H1 (cell line): ENCODE data around the gene KLF6. TPM values are rescaled to one million over a fixed set of nuclear protein-coding genes. Genes with fewer than 3 reads are reported as not detected.

ENCODE experiments used
- CTCF ChIA-PET: fragments of 300-600 bp; sonication (Branson Sonifier 250); formaldehyde crosslinking; loops from one replicate; lab custom pipeline; 2021; ENCODE audit not compliant: partially characterized antibody; lab: Charles Lee
- POLR2A ChIA-PET: fragments of 300-600 bp; sonication (Branson Sonifier 250); formaldehyde crosslinking; loops from one replicate; lab custom pipeline; 2021; ENCODE audit warnings: inconsistent platforms; ENCODE audit not compliant: partially characterized antibody; lab: Charles Lee
- DNase-seq, 2 experiments: peaks; one replicate each; pipeline versions ENCODE4 v3.0.0 to v3.0.0-alpha.2; 2010 to 2022; ENCODE audit warnings: low spot score in 2 of 2, low read depth in 1 of 2, mixed read lengths in 1 of 2
- FAIRE-seq: peaks from 2 replicates; lab custom pipeline; 2011; peaks lifted over from hg19 to GRCh38; lab: Jason Lieb, UNC
- H2AFZ ChIP-seq: 2 replicates; pipeline ENCODE4 v1.8.1; 2012; ENCODE audit warnings: low read length, inconsistent platforms
- H2AK5ac ChIP-seq: 2 replicates; pipeline ENCODE4 v1.6.1; 2013; ENCODE audit warnings: low read depth, low read length
- H2BK120ac ChIP-seq: replicated peaks from 2 replicates; pipeline ENCODE3; 2013; ENCODE audit warnings: low read depth, low read length, inconsistent platforms
- H2BK12ac ChIP-seq: 2 replicates; pipeline ENCODE4 v1.6.1; 2013; ENCODE audit warnings: low read depth, low read length
- H2BK15ac ChIP-seq: 2 replicates; pipeline ENCODE4 v1.6.1; 2013; ENCODE audit warnings: low read length
- H2BK20ac ChIP-seq: 2 replicates; pipeline ENCODE4 v1.6.1; 2013; ENCODE audit warnings: low read length
- H2BK5ac ChIP-seq: 2 replicates; pipeline ENCODE4 v1.6.1; 2013; ENCODE audit warnings: low read depth, low read length
- H3K14ac ChIP-seq: 2 replicates; pipeline ENCODE4 v1.6.1; 2013; ENCODE audit warnings: inconsistent platforms; ENCODE audit not compliant: insufficient read length
- H3K18ac ChIP-seq: 2 replicates; pipeline ENCODE4 v1.6.1; 2013; ENCODE audit warnings: low read length; ENCODE audit errors: extremely low read depth
- H3K23ac ChIP-seq: 2 replicates; pipeline ENCODE4 v1.6.1; 2013; ENCODE audit warnings: inconsistent platforms; ENCODE audit not compliant: insufficient read length
- H3K23me2 ChIP-seq: 2 replicates; pipeline ENCODE4 v1.6.1; 2013; ENCODE audit warnings: low read depth, low read length
- H3K27ac ChIP-seq: 2 replicates; pipeline ENCODE4 v1.6.1; 2011; ENCODE audit warnings: low read depth, low read length, inconsistent platforms
- H3K27me3 ChIP-seq, 4 experiments: replicated peaks in 1 of 4; 1 replicate in 1 of 4; 2 replicates in 3 of 4; pipeline versions ENCODE4 v1.6.1 to v1.8.1; 2011 to 2013; ENCODE audit warnings: low read length in 3 of 4, mild to moderate bottlenecking in 3 of 4, inconsistent platforms in 2 of 4, mixed read lengths in 2 of 4, moderate library complexity in 1 of 4; ENCODE audit not compliant: control insufficient read depth in 3 of 4, insufficient read depth in 3 of 4; ENCODE audit errors: extremely low read depth in 1 of 4
- H3K36me3 ChIP-seq, 4 experiments: 2 replicates each; pipeline versions ENCODE4 v1.6.1 to v1.8.1; 2011 to 2013; ENCODE audit warnings: mild to moderate bottlenecking in 4 of 4, low read length in 3 of 4, moderate library complexity in 2 of 4, control low read depth in 1 of 4, inconsistent platforms in 1 of 4; ENCODE audit not compliant: insufficient read depth in 4 of 4, control insufficient read depth in 2 of 4
- H3K4ac ChIP-seq: replicated peaks from 2 replicates; pipeline ENCODE3; 2013; ENCODE audit warnings: low read length, low read depth, mixed read lengths, inconsistent platforms; ENCODE audit not compliant: insufficient read length
- H3K4me1 ChIP-seq, 4 experiments: replicated peaks in 1 of 4; 1 replicate in 1 of 4; 2 replicates in 3 of 4; pipeline versions ENCODE4 v1.6.1 to v1.8.1; 2011 to 2013; ENCODE audit warnings: low read length in 3 of 4, inconsistent platforms in 2 of 4, mixed read lengths in 1 of 4; ENCODE audit not compliant: insufficient read depth in 4 of 4, control insufficient read depth in 3 of 4
- H3K4me2 ChIP-seq, 2 experiments: 2 replicates each; pipeline versions ENCODE4 v1.6.1 to v1.8.1; 2011 to 2013; ENCODE audit warnings: low read depth in 2 of 2, low read length in 2 of 2, control low read depth in 1 of 2, inconsistent platforms in 1 of 2, mild to moderate bottlenecking in 1 of 2; ENCODE audit not compliant: insufficient read depth in 1 of 2
- H3K4me3 ChIP-seq, 4 experiments: fragments of 200-600, 300-600 bp in 1 of 4; sonication (generic), shearing (Covaris generic), sonication (Bioruptor Twin) in 1 of 4; 2 replicates each; pipeline versions ENCODE4 v1.5.1 to v1.8.1; 2011 to 2016; ENCODE audit warnings: low read length in 4 of 4, low read depth in 3 of 4, control low read depth in 2 of 4, inconsistent platforms in 2 of 4, mild to moderate bottlenecking in 2 of 4, mixed read lengths in 1 of 4, moderate library complexity in 1 of 4; ENCODE audit not compliant: insufficient read depth in 2 of 4; ENCODE audit errors: extremely low read depth in 1 of 4
- H3K56ac ChIP-seq: replicated peaks from 2 replicates; pipeline ENCODE3; 2013; ENCODE audit warnings: low read depth, mild to moderate bottlenecking, mixed read lengths, low read length, inconsistent platforms; ENCODE audit not compliant: insufficient read length
- H3K79me1 ChIP-seq: 2 replicates; pipeline ENCODE4 v1.6.1; 2013; ENCODE audit warnings: low read depth, low read length, control low read depth
- H3K79me2 ChIP-seq, 2 experiments: 2 replicates each; pipeline versions ENCODE4 v1.6.1 to v1.8.1; 2012 to 2013; ENCODE audit warnings: low read length in 2 of 2, mild to moderate bottlenecking in 2 of 2, inconsistent platforms in 1 of 2; ENCODE audit not compliant: insufficient read depth in 2 of 2, control insufficient read depth in 1 of 2
- H3K9ac ChIP-seq, 4 experiments: replicated peaks in 1 of 4; 1 replicate in 1 of 4; 2 replicates in 3 of 4; pipeline versions ENCODE4 v1.6.1 to v1.8.1; 2011 to 2013; ENCODE audit warnings: low read depth in 3 of 4, low read length in 3 of 4, control low read depth in 2 of 4, mild to moderate bottlenecking in 2 of 4, moderate library complexity in 2 of 4, inconsistent platforms in 1 of 4; ENCODE audit errors: extremely low read depth in 1 of 4
- H3K9me3 ChIP-seq, 2 experiments: 2 replicates each; pipeline versions ENCODE4 v1.6.1 to v1.8.1; 2012 to 2013; ENCODE audit warnings: mild to moderate bottlenecking in 2 of 2, moderate library complexity in 2 of 2, control low read depth in 1 of 2, inconsistent platforms in 1 of 2, low read depth in 1 of 2, low read length in 1 of 2, mixed read lengths in 1 of 2; ENCODE audit not compliant: insufficient read depth in 2 of 2
- H4K20me1 ChIP-seq, 2 experiments: replicated peaks in 1 of 2; 2 replicates each; pipeline versions ENCODE3 to v1.8.1; 2011 to 2013; ENCODE audit warnings: inconsistent platforms in 2 of 2, low read length in 2 of 2, mild to moderate bottlenecking in 1 of 2; ENCODE audit not compliant: insufficient read depth in 2 of 2, control insufficient read depth in 1 of 2
- H4K5ac ChIP-seq: 2 replicates; pipeline ENCODE4 v1.6.1; 2013; ENCODE audit warnings: low read length, low read depth, mixed read lengths, inconsistent platforms; ENCODE audit not compliant: insufficient read length
- H4K8ac ChIP-seq: 2 replicates; pipeline ENCODE4 v1.8.0; 2013; ENCODE audit warnings: mild to moderate bottlenecking, moderate library complexity, low read length, inconsistent platforms; ENCODE audit not compliant: insufficient read depth; ENCODE audit errors: extremely low read depth
- H4K91ac ChIP-seq: replicated peaks from 2 replicates; pipeline ENCODE3; 2013; ENCODE audit warnings: low read length, mixed read lengths, inconsistent platforms; ENCODE audit not compliant: insufficient read length
- BCL11A ChIP-seq, 2 experiments: IDR thresholded peaks; one replicate each; pipeline ENCODE4 v1.6.1; 2011; ENCODE audit warnings: low read depth in 2 of 2, low read length in 2 of 2, mild to moderate bottlenecking in 2 of 2
- CHD1 ChIP-seq: IDR thresholded peaks from 2 replicates; pipeline ENCODE4 v1.6.1; 2012; ENCODE audit warnings: low read depth, low read length, improper control_type of control experiment
- CREB1 ChIP-seq: IDR thresholded peaks from 2 replicates; pipeline ENCODE4 v1.6.1; 2012; ENCODE audit warnings: inconsistent platforms
- FOSL1 ChIP-seq: IDR thresholded peaks from 2 replicates; pipeline ENCODE4 v1.6.1; 2011; ENCODE audit warnings: mild to moderate bottlenecking, low read depth, low read length, moderate library complexity; ENCODE audit not compliant: insufficient read depth
- GTF2F1 ChIP-seq: IDR thresholded peaks from 2 replicates; pipeline ENCODE4 v1.6.1; 2012; ENCODE audit warnings: low read depth, low read length, improper control_type of control experiment, borderline replicate concordance
- HDAC2 ChIP-seq, 2 experiments: fragments of 300-600 bp in 1 of 2; sonication (generic) in 1 of 2; IDR thresholded peaks; 2 replicates each; pipeline ENCODE4 v1.6.1; 2011 to 2012; ENCODE audit warnings: low read depth in 2 of 2, low read length in 2 of 2, mild to moderate bottlenecking in 2 of 2, moderate library complexity in 2 of 2, borderline replicate concordance in 1 of 2, inconsistent platforms in 1 of 2
- JUN ChIP-seq: IDR thresholded peaks from 2 replicates; pipeline ENCODE4 v1.6.1; 2011; ENCODE audit warnings: low read depth, mild to moderate bottlenecking, improper control_type of control experiment, low read length
- KDM1A ChIP-seq: fragments of 200-600, 300-600 bp; sonication (generic); IDR thresholded peaks from 2 replicates; pipeline ENCODE4 v1.7.1; 2016; ENCODE audit warnings: mild to moderate bottlenecking, low read length, borderline replicate concordance
- RXRA ChIP-seq: IDR thresholded peaks from 2 replicates; pipeline ENCODE4 v1.6.1; 2011; ENCODE audit warnings: low read depth, mild to moderate bottlenecking, low read length, moderate library complexity; ENCODE audit not compliant: insufficient read depth
- SP1 ChIP-seq: IDR thresholded peaks from 2 replicates; pipeline ENCODE4 v1.6.1; 2011; ENCODE audit warnings: low read depth, low read length
- SP4 ChIP-seq: IDR thresholded peaks from 2 replicates; pipeline ENCODE4 v1.6.1; 2012; ENCODE audit warnings: low read length, inconsistent platforms
- SRF ChIP-seq: IDR thresholded peaks from 2 replicates; pipeline ENCODE4 v1.6.1; 2011; ENCODE audit warnings: mild to moderate bottlenecking, low read depth, low read length, moderate library complexity
- WGBS, 2 experiments: shearing (Covaris generic) in 1 of 2; methylation state at CpG; one replicate each; pipeline versions ENCODE4 v1.1.6 to v1.1.7; 2013 to 2015; ENCODE audit warnings: low lambda C conversion rate in 2 of 2, mixed read lengths in 2 of 2, inconsistent platforms in 1 of 2, low coverage in 1 of 2, missing lambda C conversion rate in 1 of 2; ENCODE audit not compliant: insufficient replicate concordance in 2 of 2, insufficient coverage in 1 of 2, insufficient read length in 1 of 2; ENCODE audit errors: extremely low coverage in 1 of 2, missing lambda C conversion rate in 1 of 2; 5-methylcytosine and 5-hydroxymethylcytosine counted together
- polyA plus RNA-seq, 7 experiments: library from polyadenylated mRNA; depleted of rRNA in 3 of 7; stranded (reverse) in 5 of 7; unstranded in 2 of 7; fragments of >200 nt in 5 of 7; fragments of 200-250 nt in 2 of 7; gene quantifications; 1 replicate in 5 of 7; 2 replicates in 1 of 7; 4 replicates in 1 of 7; pipeline versions ENCODE4 v1.2.1 to v1.2.3, GENCODE V29; 2011 to 2013; ENCODE audit warnings: missing spikeins in 2 of 7, mixed read lengths in 2 of 7
- total RNA-seq: library from RNA; stranded (reverse); fragmentation: NEBNext Ultra II Directional; extraction: Animal tissue kit (Norgen Biotek cat#: 25700); gene quantifications from 2 replicates; pipeline ENCODE4 v1.2.1, GENCODE V29; 2021
- TF ChIP-seq, protein P1 (sequence below): IDR thresholded peaks from 2 replicates; pipeline ENCODE4 v1.6.1; 2011; ENCODE audit warnings: low read length, improper control_type of control experiment

KLF6 gene
- total and polyA plus RNA-seq, 2 of the 8 experiments (the other 6 are each of a cell fraction or from before 2014, with no cell fraction given) = 5.7 to 19.5 TPM

DNA sequence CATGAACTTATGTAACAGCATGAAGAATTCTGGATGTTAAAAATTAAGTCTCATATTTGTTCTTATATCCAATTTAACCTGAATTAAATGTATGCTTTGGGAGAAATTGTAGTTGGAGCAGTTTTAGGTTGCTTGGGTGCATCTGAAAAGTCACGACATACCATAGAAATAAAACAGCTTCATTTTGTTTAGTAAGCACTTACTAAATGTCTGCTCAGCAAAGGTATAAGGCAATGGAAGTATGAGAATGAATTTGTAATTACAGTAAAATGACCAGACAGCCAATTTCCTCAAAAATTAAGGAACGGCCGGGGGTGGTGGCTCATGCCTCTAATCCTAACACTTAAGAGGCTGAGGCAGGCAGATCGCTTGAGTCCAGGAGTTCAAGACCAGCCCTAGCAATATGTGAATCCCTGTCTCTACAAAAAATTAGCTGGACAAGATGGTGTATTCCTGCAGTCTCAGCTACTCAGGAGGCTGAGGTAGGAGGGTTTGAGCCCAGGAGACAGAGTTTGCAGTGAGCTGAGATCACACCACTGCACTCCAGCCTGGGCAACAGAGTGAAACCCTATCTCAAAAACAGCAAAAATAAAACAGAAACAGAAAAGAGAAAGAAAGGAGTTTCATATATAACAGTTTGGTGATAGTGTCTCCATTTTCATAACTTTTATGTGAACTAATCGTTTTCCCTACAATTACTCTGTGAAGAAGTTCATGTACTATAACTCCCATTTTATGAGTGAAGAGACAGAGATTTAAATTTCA, 47.2 kb upstream of the KLF6 start:
- peaks cover 0 to 1% of the 10 kb centered on the region in 2 experiments for H4K20me1 ChIP-seq
- no peak overlapping the region for H3K4me2 ChIP-seq
- no peak overlapping the region for H2AFZ ChIP-seq
- no peak overlapping the region for H3K23ac ChIP-seq
- H2AK5ac ChIP-seq = no peak overlapping the region
- H3K27ac ChIP-seq = no peak overlapping the region
- 97% methylated on average over 5 of the region's 5 CpGs; no CpG with 5 or more reads in 1 of the 2 experiments for WGBS, 2 experiments
- H3K79me1 ChIP-seq = no peaks in the 10 kb centered on the region
- no peak overlapping the region for H4K8ac ChIP-seq
- POLR2A ChIA-PET = no interaction called here
- DNase-seq = no peak
- no peak overlapping the region for H3K14ac ChIP-seq
- H3K56ac ChIP-seq = no peak overlapping the region
- no peak overlapping the region for H4K5ac ChIP-seq
- no peak overlapping the region for H2BK15ac ChIP-seq
- peaks cover 4 to 13% (median 8%) of the 10 kb centered on the region in 4 experiments for H3K4me1 ChIP-seq
- H3K36me3 ChIP-seq = no peaks in the 10 kb centered on the region
- H3K23me2 ChIP-seq = peaks cover 5% of the 10 kb centered on the region
- FAIRE-seq = no peak
- H3K18ac ChIP-seq = no peak overlapping the region
- H3K27me3 ChIP-seq = no peaks in the 10 kb centered on the region; a peak in 1 of 7 replicates
- no peak overlapping the region for H2BK5ac ChIP-seq
- H3K9ac ChIP-seq = no peak overlapping the region
- no peak overlapping the region for H2BK12ac ChIP-seq
- H2BK20ac ChIP-seq = no peak overlapping the region
- no peak overlapping the region for H2BK120ac ChIP-seq
- no peaks in the 10 kb centered on the region for H3K79me2 ChIP-seq
- H3K4me3 ChIP-seq = no peak overlapping the region
- H3K9me3 ChIP-seq = no peaks in the 10 kb centered on the region
- H3K4ac ChIP-seq = no peak overlapping the region
- no peak overlapping the region for H4K91ac ChIP-seq
- CTCF ChIA-PET = no interaction called here
- TF ChIP-seq RXRA (no peak), CHD1 (no peak), GTF2F1 (no peak), BCL11A (IDR thresholded peaks at IDR 0.05; ENCODE audit: low read depth in 2 of 2, low read length in 2 of 2) (no peak), JUN (no peak), KDM1A (no peak), SP4 (no peak), SP1 (no peak), SRF (no peak), HDAC2 (IDR thresholded peaks at IDR 0.05; ENCODE audit: borderline replicate concordance in 1 of 2, low read depth in 2 of 2, low read length in 2 of 2) (no peak), CREB1 (no peak), FOSL1 (no peak)
- TF ChIP-seq, protein P1, sequence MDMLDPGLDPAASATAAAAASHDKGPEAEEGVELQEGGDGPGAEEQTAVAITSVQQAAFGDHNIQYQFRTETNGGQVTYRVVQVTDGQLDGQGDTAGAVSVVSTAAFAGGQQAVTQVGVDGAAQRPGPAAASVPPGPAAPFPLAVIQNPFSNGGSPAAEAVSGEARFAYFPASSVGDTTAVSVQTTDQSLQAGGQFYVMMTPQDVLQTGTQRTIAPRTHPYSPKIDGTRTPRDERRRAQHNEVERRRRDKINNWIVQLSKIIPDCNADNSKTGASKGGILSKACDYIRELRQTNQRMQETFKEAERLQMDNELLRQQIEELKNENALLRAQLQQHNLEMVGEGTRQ = no peak
